ENCODE measurements around the gene NDE1.
A peak's percentile ranks its signal among the peaks of the same experiment; 100 is the strongest.
"Not testable (repeated sequence)": the region's sequence is repeated elsewhere in the genome, so short reads cannot be mapped to it uniquely, and the experiment has no call there.

NDE1 gene

DNA sequence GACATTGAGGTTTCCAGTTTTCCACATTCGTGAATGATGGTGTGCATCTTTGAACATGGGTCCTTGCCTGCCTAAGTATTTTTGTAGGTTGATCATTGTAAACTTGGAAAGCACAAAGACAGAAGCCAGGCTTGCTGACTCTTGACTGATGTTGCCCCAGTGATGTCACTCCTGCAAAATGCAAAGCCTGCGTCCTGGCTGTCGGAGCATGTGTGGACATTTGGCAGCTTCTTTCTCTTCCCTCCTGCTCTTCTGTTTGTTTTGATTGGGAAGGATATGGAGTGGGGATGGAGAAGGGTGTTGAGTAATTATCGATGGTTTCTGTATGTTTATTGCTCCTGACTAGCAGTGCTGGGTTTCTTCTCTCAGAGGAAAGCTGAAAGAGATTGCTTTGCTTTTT is 3.2 kb downstream of the NDE1 start:
- Histone ChIP-seq H3K36me3 (ENCODE audit: control insufficient read depth, insufficient read depth, low read length) (peaks cover 38% of the 10 kb centered on the region), H3K27ac (ENCODE audit: low read depth, low read length, severe bottlenecking) (peak overlapping the region; percentile 16), H3K4me1 (ENCODE audit: control insufficient read depth, insufficient read depth, low read length, poor library complexity, severe bottlenecking) (peaks cover 5% of the 10 kb centered on the region), H3K4me3 (ENCODE audit: extremely low read depth, insufficient read depth, low read length, poor library complexity, severe bottlenecking) (no peak overlapping the region), H3K9me3 (ENCODE audit: control insufficient read depth, low read length) (no peaks in the 10 kb centered on the region)
- WGBS, 2 experiments (ENCODE audit: insufficient coverage in 2 of 2), result 34 to 87% methylated on average over 2 to 3 of the region's 4 CpGs

- Histone ChIP-seq H3K4me1 (ENCODE audit: control insufficient read depth, insufficient read depth, low read length, poor library complexity, severe bottlenecking) (peaks cover 5% of the 10 kb centered on the region), H3K9me3 (ENCODE audit: control insufficient read depth, low read length) (no peaks in the 10 kb centered on the region), H3K4me3 (ENCODE audit: extremely low read depth, insufficient read depth, low read length, poor library complexity, severe bottlenecking) (no peak overlapping the region), H3K36me3 (ENCODE audit: control insufficient read depth, insufficient read depth, low read length) (peaks cover 41% of the 10 kb centered on the region), H3K27ac (ENCODE audit: low read depth, low read length, severe bottlenecking) (no peak overlapping the region)
- WGBS, 2 experiments (ENCODE audit: insufficient coverage in 2 of 2), result 100% methylated on average over 1 of the region's 2 CpGs; no CpG with 5 or more reads in 1 of the 2 experiments
Observed at GRCh38 chr16:15654591-15654990, 4.5 kb downstream of the NDE1 start.

DNA sequence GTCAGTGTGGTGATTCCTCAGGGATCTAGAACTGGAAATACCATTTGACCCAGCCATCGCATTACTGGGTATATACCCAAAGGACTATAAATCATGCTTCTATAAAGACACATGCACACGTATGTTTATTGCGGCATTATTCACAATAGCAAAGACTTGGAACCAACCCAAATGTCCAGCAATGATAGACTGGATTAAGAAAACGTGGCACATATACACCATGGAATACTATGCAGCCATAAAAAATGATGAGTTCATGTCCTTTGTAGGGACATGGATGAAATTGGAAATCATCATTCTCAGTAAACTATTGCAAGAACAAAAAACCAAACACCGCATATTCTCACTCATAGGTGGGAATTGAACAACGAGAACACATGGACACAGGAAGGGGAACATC is 5.5 kb downstream of the NDE1 start:
- not testable (repeated sequence) for H3K9me3 ChIP-seq (ENCODE audit: control insufficient read depth, low read length); H3K27ac ChIP-seq (ENCODE audit: low read depth, low read length, severe bottlenecking); H3K4me3 ChIP-seq (ENCODE audit: extremely low read depth, insufficient read depth, low read length, poor library complexity, severe bottlenecking)
- no CpG with 5 or more reads among the region's 6 CpGs for WGBS, 2 experiments (ENCODE audit: insufficient coverage in 2 of 2)
- peaks cover 12% of the 10 kb centered on the region for H3K4me1 ChIP-seq (ENCODE audit: control insufficient read depth, insufficient read depth, low read length, poor library complexity, severe bottlenecking)
- peaks cover 41% of the 10 kb centered on the region for H3K36me3 ChIP-seq (ENCODE audit: control insufficient read depth, insufficient read depth, low read length)

DNA sequence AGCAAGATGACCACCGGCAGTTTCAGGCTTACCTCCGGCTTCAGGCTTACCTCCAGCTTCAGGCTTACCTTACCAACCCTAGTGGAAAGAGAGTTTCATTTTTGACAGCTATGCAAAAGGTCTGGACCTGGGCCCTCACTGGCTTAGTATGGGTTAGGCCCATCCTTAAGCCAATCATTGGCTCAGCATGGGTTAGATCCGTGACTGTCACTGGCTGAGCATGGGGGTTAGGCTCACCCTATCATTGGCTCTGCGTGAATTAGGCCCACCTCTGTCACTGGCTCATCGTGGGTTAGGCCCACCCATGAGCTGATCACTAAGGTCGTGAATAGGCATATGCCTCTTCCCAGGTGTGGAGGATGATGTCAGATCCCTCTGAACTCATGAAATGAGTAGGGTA is 8.1 kb downstream of the NDE1 start:
- Histone ChIP-seq H3K36me3 (ENCODE audit: control insufficient read depth, insufficient read depth, low read length) (peaks cover 47% of the 10 kb centered on the region), H3K4me3 (ENCODE audit: extremely low read depth, insufficient read depth, low read length, poor library complexity, severe bottlenecking) (no peak overlapping the region), H3K9me3 (ENCODE audit: control insufficient read depth, low read length) (no peaks in the 10 kb centered on the region), H3K27ac (ENCODE audit: low read depth, low read length, severe bottlenecking) (no peak overlapping the region), H3K4me1 (ENCODE audit: control insufficient read depth, insufficient read depth, low read length, poor library complexity, severe bottlenecking) (peaks cover 10% of the 10 kb centered on the region)
- WGBS, 2 experiments (ENCODE audit: insufficient coverage in 2 of 2), result 88 to 95% methylated on average over 5 of the region's 6 CpGs

GRCh38 chr16:15658556-15658955 is 8.5 kb downstream of the NDE1 start:
- Histone ChIP-seq H3K9me3 (ENCODE audit: control insufficient read depth, low read length) (no peaks in the 10 kb centered on the region), H3K4me3 (ENCODE audit: extremely low read depth, insufficient read depth, low read length, poor library complexity, severe bottlenecking) (no peak overlapping the region), H3K36me3 (ENCODE audit: control insufficient read depth, insufficient read depth, low read length) (peaks cover 47% of the 10 kb centered on the region), H3K27ac (ENCODE audit: low read depth, low read length, severe bottlenecking) (no peak overlapping the region), H3K4me1 (ENCODE audit: control insufficient read depth, insufficient read depth, low read length, poor library complexity, severe bottlenecking) (peaks cover 10% of the 10 kb centered on the region)
- 78 to 91% methylated on average over 1 to 5 of the region's 5 CpGs for WGBS, 2 experiments (ENCODE audit: insufficient coverage in 2 of 2)

GRCh38 chr16:15660203-15660601 is 10.2 kb downstream of the NDE1 start:
- Histone ChIP-seq H3K36me3 (ENCODE audit: control insufficient read depth, insufficient read depth, low read length) (peaks cover 47% of the 10 kb centered on the region), H3K27ac (ENCODE audit: low read depth, low read length, severe bottlenecking) (peak overlapping the region; percentile 51), H3K4me1 (ENCODE audit: control insufficient read depth, insufficient read depth, low read length, poor library complexity, severe bottlenecking) (peaks cover 10% of the 10 kb centered on the region), H3K9me3 (ENCODE audit: control insufficient read depth, low read length) (no peaks in the 10 kb centered on the region), H3K4me3 (ENCODE audit: extremely low read depth, insufficient read depth, low read length, poor library complexity, severe bottlenecking) (no peak overlapping the region)
- 85 to 92% methylated on average over 3 to 5 of the region's 5 CpGs for WGBS, 2 experiments (ENCODE audit: insufficient coverage in 2 of 2)

DNA sequence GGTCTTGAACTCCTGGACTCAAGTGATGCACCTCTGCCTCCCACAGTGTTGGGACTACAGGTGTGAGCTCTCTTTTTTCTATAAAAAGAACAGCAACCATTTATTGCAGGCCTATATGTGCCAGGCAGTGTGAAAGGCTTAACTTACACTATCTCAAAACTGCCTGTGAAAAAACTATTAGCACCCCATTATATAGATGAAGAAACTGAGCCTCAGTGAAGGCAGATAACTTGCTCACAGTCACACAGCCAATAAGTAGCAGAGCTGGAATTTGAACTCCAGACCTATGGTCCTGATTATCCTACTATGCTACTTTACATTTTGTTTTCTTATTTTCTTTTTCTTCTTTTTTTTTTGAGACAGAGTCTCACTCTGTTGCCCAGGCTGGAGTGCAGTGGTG is 15.1 kb downstream of the NDE1 start:
- Histone ChIP-seq H3K4me3 (ENCODE audit: extremely low read depth, insufficient read depth, low read length, poor library complexity, severe bottlenecking) (no peak overlapping the region), H3K9me3 (ENCODE audit: control insufficient read depth, low read length) (no peaks in the 10 kb centered on the region), H3K36me3 (ENCODE audit: control insufficient read depth, insufficient read depth, low read length) (peaks cover 71% of the 10 kb centered on the region), H3K4me1 (ENCODE audit: control insufficient read depth, insufficient read depth, low read length, poor library complexity, severe bottlenecking) (peaks cover 7% of the 10 kb centered on the region), H3K27ac (ENCODE audit: low read depth, low read length, severe bottlenecking) (no peak overlapping the region)

GRCh38 chr16:15667091-15667742 is 17.2 kb downstream of the NDE1 start:
- peaks cover under 1% of the 10 kb centered on the region for H3K4me1 ChIP-seq (ENCODE audit: control insufficient read depth, insufficient read depth, low read length, poor library complexity, severe bottlenecking)
- peaks cover 77% of the 10 kb centered on the region for H3K36me3 ChIP-seq (ENCODE audit: control insufficient read depth, insufficient read depth, low read length)
- no peak overlapping the region for H3K27ac ChIP-seq (ENCODE audit: low read depth, low read length, severe bottlenecking)
- no peak overlapping the region for H3K4me3 ChIP-seq (ENCODE audit: extremely low read depth, insufficient read depth, low read length, poor library complexity, severe bottlenecking)
- no peaks in the 10 kb centered on the region for H3K9me3 ChIP-seq (ENCODE audit: control insufficient read depth, low read length)
- WGBS, 2 experiments (ENCODE audit: insufficient coverage in 2 of 2), result 95 to 96% methylated on average over 14 of the region's 18 CpGs

GRCh38 chr16:15671530-15672117 is 21.6 kb downstream of the NDE1 start:
- Histone ChIP-seq H3K4me1 (ENCODE audit: control insufficient read depth, insufficient read depth, low read length, poor library complexity, severe bottlenecking) (peaks cover 9% of the 10 kb centered on the region), H3K27ac (ENCODE audit: low read depth, low read length, severe bottlenecking) (no peak overlapping the region), H3K36me3 (ENCODE audit: control insufficient read depth, insufficient read depth, low read length) (peaks cover 68% of the 10 kb centered on the region), H3K4me3 (ENCODE audit: extremely low read depth, insufficient read depth, low read length, poor library complexity, severe bottlenecking) (no peak overlapping the region), H3K9me3 (ENCODE audit: control insufficient read depth, low read length) (no peaks in the 10 kb centered on the region)
- 83 to 96% methylated on average over 5 to 8 of the region's 8 CpGs for WGBS, 2 experiments (ENCODE audit: insufficient coverage in 2 of 2)

DNA sequence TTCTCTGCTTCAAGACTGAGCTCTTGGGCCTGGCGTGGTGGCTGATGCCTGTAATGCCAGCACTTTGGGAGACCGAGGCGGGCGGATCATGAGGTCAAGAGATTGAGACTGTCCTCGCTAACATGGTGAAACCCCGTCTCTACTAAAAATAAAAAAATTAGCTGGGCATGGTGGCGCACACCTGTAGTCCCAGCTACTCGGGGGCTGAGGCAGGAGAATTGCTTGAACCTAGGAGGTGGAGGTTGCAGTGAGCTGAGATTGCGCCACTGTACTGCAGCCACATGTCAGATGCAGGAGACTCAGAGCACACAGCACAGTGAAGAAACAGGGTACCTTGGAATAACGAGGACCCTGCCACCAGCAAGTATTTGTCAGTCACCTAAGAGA is 22.1 kb downstream of the NDE1 start:
- H3K4me3 ChIP-seq (ENCODE audit: extremely low read depth, insufficient read depth, low read length, poor library complexity, severe bottlenecking); H3K9me3 ChIP-seq (ENCODE audit: control insufficient read depth, low read length); H3K4me1 ChIP-seq (ENCODE audit: control insufficient read depth, insufficient read depth, low read length, poor library complexity, severe bottlenecking): not testable (repeated sequence)
- Histone ChIP-seq H3K36me3 (ENCODE audit: control insufficient read depth, insufficient read depth, low read length) (peaks cover 67% of the 10 kb centered on the region), H3K27ac (ENCODE audit: low read depth, low read length, severe bottlenecking) (peak overlapping the region; percentile 51)
- WGBS, 2 experiments (ENCODE audit: insufficient coverage in 2 of 2), result 95 to 98% methylated on average over 9 of the region's 10 CpGs

DNA sequence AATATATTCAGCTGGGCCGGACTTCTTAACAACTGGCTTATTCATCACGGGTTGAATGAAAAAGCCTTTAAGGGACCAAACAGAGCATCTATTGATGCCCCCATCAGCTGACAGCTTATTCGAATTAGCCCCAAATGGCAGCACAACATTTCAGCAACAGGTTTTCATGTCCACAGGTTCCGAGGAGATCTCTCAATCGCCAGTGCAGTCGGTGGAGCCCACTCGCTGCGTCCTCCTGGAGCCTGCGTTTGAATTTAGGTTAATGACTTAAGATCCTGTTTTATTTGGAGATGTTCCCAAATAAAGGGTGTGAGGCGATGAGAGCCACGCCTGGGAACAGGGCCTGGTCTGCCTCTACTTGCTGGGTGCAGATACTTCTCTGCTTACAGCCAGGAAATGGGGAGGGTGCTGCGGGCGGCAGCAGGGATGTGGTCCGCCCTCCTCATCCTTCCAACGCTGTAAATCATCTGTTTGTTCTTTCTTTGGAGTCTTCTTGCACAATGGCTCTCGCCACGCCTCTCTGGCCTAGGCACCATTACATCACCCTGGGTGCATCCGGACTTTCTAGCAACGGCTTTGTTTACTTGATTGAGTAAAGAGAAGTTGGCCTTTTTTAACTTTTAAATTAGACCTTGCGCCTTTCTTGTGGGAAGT is 22.6 kb downstream of the NDE1 start:
- Histone ChIP-seq H3K4me3 (ENCODE audit: extremely low read depth, insufficient read depth, low read length, poor library complexity, severe bottlenecking) (no peak overlapping the region), H3K27ac (ENCODE audit: low read depth, low read length, severe bottlenecking) (peak overlapping the region; percentile 51)
- 84 to 93% methylated on average over 16 to 18 of the region's 20 CpGs for WGBS, 2 experiments (ENCODE audit: insufficient coverage in 2 of 2)

More for the DNA sequence above, 22.6 kb downstream of the NDE1 start:
- no peaks in the 10 kb centered on the region for H3K9me3 ChIP-seq (ENCODE audit: control insufficient read depth, low read length)
- peaks cover 9% of the 10 kb centered on the region for H3K4me1 ChIP-seq (ENCODE audit: control insufficient read depth, insufficient read depth, low read length, poor library complexity, severe bottlenecking)
- peaks cover 66% of the 10 kb centered on the region for H3K36me3 ChIP-seq (ENCODE audit: control insufficient read depth, insufficient read depth, low read length)

Data from mesodermal cell (in vitro differentiated cells).